GM06990 (cell line): Measurements from ENCODE around the gene LAGE3.

ENCODE experiments used
- DNase-seq: peaks from one replicate; pipeline ENCODE4 v3.0.0-alpha.2; 2011; ENCODE audit not compliant: insufficient read length; ENCODE audit errors: extremely low read depth
- H3K27me3 ChIP-seq: replicated peaks from 2 replicates; pipeline ENCODE4 v1.6.0; 2011; ENCODE audit warnings: low read length; ENCODE audit not compliant: control insufficient read depth, insufficient read depth
- H3K36me3 ChIP-seq: 2 replicates; pipeline ENCODE4 v1.5.1; 2011; ENCODE audit warnings: low read length; ENCODE audit not compliant: control insufficient read depth, insufficient read depth
- H3K4me3 ChIP-seq: replicated peaks from 2 replicates; pipeline ENCODE4 v1.5.1; 2011; ENCODE audit warnings: low read depth, mild to moderate bottlenecking, control low read depth, low read length
- CTCF ChIP-seq: IDR thresholded peaks from 2 replicates; pipeline ENCODE4 v1.5.1; 2011; ENCODE audit warnings: low read length, control low read depth, mild to moderate bottlenecking, inconsistent platforms; ENCODE audit not compliant: insufficient read depth, poor library complexity, severe bottlenecking

Gene LAGE3

DNA sequence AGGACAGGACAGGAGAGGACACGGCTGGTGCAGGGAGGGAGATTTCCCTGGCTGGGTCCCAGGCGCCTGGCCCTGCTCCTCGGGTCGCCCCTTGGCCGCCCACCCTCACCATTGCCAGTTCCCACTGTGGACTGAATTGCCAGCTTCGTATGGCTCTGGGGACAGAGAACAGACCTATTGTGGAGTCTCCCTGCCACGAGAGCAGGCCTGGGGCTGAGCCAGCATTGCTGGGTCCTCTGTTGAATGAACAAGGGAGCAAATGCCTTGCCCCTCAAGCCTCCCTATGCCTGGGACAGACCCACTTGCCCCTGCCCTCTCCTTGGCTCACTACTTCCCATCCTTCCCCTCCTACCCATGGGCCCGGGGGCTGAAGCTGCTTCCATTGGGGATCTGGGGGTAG, 16.7 kb downstream of the LAGE3 start:
- no peak for TF ChIP-seq CTCF
- no peaks in the 10 kb centered on the region for H3K27me3 ChIP-seq
- DNase-seq: no peak
- no peaks in the 10 kb centered on the region; the same call in 1 of the 2 replicates for H3K36me3 ChIP-seq
- H3K4me3 ChIP-seq: no peak overlapping the region

- Histone ChIP-seq H3K4me3 (no peak overlapping the region), H3K27me3 (no peaks in the 10 kb centered on the region), H3K36me3 (no peaks in the 10 kb centered on the region)
- no peak for DNase-seq
- no peak for TF ChIP-seq CTCF
Observed at GRCh38 chrX:154460326-154460725, 18.8 kb downstream of the LAGE3 start.

DNA sequence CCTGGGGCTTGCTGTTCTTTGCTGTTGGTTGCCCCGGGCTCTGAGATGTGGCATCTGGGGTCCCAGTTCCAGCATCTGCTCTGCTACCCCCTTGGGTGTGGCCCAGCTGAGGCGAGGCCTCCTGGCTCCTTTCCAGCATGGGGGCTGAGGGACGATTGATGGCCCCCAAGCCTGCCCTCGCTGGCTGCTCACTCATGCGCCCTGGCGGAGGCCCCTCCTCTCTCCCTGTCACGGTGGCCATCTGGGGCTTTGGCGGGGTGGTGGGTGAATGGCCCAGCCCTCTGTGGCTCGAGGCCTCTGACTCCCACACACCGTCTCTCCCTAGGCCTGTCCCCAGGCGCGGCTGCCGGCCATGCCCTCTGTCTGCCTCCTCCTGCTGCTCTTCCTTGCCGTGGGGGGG, 19.2 kb downstream of the LAGE3 start:
- TF ChIP-seq CTCF: no peak
- no peak for DNase-seq
- no peaks in the 10 kb centered on the region for H3K36me3 ChIP-seq
- H3K4me3 ChIP-seq: no peak overlapping the region
- no peaks in the 10 kb centered on the region for H3K27me3 ChIP-seq

DNA sequence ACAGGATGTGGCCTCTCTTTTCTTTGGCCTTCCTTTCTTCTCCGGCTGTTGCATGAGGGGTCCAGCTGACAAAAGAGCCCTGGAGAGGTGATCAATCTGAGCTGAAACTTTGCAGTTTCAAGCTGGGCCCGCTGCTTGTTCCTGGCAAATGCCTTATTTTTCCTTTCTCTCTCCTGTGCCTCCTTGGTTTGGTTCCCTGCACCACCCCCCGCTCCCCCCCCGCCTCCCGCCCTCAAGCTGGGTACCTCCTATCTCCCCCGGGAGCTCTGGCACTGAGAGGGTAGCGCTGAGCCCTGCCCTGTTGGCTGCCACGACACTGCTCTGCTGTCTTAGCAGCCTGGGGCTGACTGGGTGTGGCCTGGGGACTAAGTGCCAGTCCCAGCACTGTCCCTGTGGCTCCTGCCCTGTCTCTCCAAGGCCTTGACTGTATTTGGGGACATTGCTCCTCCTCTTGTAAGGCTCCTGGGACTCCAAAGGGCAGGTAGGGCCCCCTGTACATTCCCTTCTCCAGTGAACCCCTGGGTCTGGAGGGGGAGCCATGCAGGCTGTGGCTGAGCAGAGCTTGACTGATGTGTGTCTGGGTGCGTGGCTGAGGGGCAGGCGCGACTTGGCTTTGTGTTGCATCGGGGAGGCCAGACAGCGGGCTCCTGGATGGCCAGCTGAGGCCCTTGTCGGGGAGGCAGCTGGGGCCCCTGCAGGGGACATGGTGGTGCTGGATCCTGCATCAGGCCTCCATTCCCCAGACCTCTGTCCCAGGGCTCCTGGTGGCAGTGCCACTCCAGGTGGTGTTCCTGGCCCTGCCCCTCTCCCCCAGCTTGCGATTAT, 19.9 kb downstream of the LAGE3 start:
- no peaks in the 10 kb centered on the region for H3K36me3 ChIP-seq
- peak overlapping the region; percentile 69 for H3K4me3 ChIP-seq
- H3K27me3 ChIP-seq: no peaks in the 10 kb centered on the region
- no peak for DNase-seq
- TF ChIP-seq CTCF: no peak

- peak; percentile 67 for DNase-seq
- TF ChIP-seq CTCF: no peak
- Histone ChIP-seq H3K27me3 (no peaks in the 10 kb centered on the region), H3K4me3 (peak within 1 kb of the TSS; percentile 69), H3K36me3 (no peaks in the 10 kb centered on the region)
Observed at GRCh38 chrX:154458116-154458953, 20.7 kb downstream of the LAGE3 start, which contains the start of gene PLXNA3. Gene PLXNA3 (plus strand): TSS chrX:154458281. CDS start chrX:154460184, 1,903 bp downstream.
